Measurements from ENCODE around the gene DIAPH2.

GRCh38 chrX:97295954-97296353 lies 611.3 kb downstream of the DIAPH2 start:
- no peak for TF ChIP-seq CTCF (IDR thresholded peaks at IDR 0.05)
- TF ChIP-seq EP300 (IDR thresholded peaks at IDR 0.05) = no peak
- TF ChIP-seq POLR2A (IDR thresholded peaks at IDR 0.05) = no peak
